ENCODE results near the gene PNPO. TPM values are rescaled to one million over a fixed set of nuclear protein-coding genes. Genes with fewer than 3 reads are reported as not detected.
A peak's percentile ranks its signal among the peaks of the same experiment; 100 is the strongest.

PNPO gene
- total and polyA plus RNA-seq, 2 of the 13 experiments (the other 11 are each of a cell fraction or from before 2014, with no cell fraction given) = 47.9 to 63.3 TPM

- peak; percentile 82; the same call in 1 of the 2 replicates for TF ChIP-seq SAP130 (CRISPR knock-in tag; IDR thresholded peaks at IDR 0.05; ENCODE audit: low read depth)
- no peak for TF ChIP-seq ZNF20 (CRISPR knock-in tag; IDR thresholded peaks at IDR 0.05)
- TF ChIP-seq POLR2AphosphoS5 (IDR thresholded peaks at IDR 0.05; ENCODE audit: low read depth, low read length) = peak; percentile 71
- no peak; the same call in 1 of the 2 replicates for TF ChIP-seq JDP2 (CRISPR knock-in tag; IDR thresholded peaks at IDR 0.05; ENCODE audit: borderline replicate concordance)
- no peak; the same call in none of the 2 replicates for TF ChIP-seq ZNF333 (CRISPR knock-in tag; IDR thresholded peaks at IDR 0.05; ENCODE audit: borderline replicate concordance)
- no peak; the same call in 1 of the 2 replicates for TF ChIP-seq SNAPC5 (CRISPR knock-in tag; IDR thresholded peaks at IDR 0.05; ENCODE audit: borderline replicate concordance)
- no peak for TF ChIP-seq ZNF883 (CRISPR knock-in tag; IDR thresholded peaks at IDR 0.05; ENCODE audit: not compliant biosample characterization)
- TF ChIP-seq, protein P1, sequence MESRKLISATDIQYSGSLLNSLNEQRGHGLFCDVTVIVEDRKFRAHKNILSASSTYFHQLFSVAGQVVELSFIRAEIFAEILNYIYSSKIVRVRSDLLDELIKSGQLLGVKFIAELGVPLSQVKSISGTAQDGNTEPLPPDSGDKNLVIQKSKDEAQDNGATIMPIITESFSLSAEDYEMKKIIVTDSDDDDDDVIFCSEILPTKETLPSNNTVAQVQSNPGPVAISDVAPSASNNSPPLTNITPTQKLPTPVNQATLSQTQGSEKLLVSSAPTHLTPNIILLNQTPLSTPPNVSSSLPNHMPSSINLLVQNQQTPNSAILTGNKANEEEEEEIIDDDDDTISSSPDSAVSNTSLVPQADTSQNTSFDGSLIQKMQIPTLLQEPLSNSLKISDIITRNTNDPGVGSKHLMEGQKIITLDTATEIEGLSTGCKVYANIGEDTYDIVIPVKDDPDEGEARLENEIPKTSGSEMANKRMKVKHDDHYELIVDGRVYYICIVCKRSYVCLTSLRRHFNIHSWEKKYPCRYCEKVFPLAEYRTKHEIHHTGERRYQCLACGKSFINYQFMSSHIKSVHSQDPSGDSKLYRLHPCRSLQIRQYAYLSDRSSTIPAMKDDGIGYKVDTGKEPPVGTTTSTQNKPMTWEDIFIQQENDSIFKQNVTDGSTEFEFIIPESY (CRISPR knock-in tag; IDR thresholded peaks at IDR 0.05) = no peak
- TF ChIP-seq ZBTB10 (CRISPR knock-in tag; IDR thresholded peaks at IDR 0.05; ENCODE audit: borderline replicate concordance) = 0 out of 2 replicates have a peak, but pooled peaks have one; percentile 48
- peak; percentile 80 for TF ChIP-seq TAF15 (IDR thresholded peaks at IDR 0.05; ENCODE audit: low read depth, low read length, poor library complexity, severe bottlenecking)
- TF ChIP-seq ZNF740 (CRISPR knock-in tag; IDR thresholded peaks at IDR 0.05) = 0 out of 2 replicates have a peak, but pooled peaks have one; percentile 41
- peak; percentile 16; the same call in 1 of the 2 replicates for TF ChIP-seq ZNF543 (CRISPR knock-in tag; IDR thresholded peaks at IDR 0.05)
- no peak for TF ChIP-seq USF2 (IDR thresholded peaks at IDR 0.05; ENCODE audit: low read depth, low read length)
- TF ChIP-seq USF2 (CRISPR knock-in tag; IDR thresholded peaks at IDR 0.05; ENCODE audit: borderline replicate concordance) = no peak
- TF ChIP-seq RBFOX2 (IDR thresholded peaks at IDR 0.05; ENCODE audit: low read depth, low read length) = peak; percentile 96
- peak; percentile 11; the same call in 1 of the 2 replicates for TF ChIP-seq SIN3B (IDR thresholded peaks at IDR 0.05; ENCODE audit: low read length)
- TF ChIP-seq HDAC2 (CRISPR knock-in tag; IDR thresholded peaks at IDR 0.05) = peak; percentile 5; the same call in 1 of the 2 replicates
- no peak for TF ChIP-seq MYNN (CRISPR knock-in tag; IDR thresholded peaks at IDR 0.05; ENCODE audit: low read depth)
- TF ChIP-seq, protein P2, sequence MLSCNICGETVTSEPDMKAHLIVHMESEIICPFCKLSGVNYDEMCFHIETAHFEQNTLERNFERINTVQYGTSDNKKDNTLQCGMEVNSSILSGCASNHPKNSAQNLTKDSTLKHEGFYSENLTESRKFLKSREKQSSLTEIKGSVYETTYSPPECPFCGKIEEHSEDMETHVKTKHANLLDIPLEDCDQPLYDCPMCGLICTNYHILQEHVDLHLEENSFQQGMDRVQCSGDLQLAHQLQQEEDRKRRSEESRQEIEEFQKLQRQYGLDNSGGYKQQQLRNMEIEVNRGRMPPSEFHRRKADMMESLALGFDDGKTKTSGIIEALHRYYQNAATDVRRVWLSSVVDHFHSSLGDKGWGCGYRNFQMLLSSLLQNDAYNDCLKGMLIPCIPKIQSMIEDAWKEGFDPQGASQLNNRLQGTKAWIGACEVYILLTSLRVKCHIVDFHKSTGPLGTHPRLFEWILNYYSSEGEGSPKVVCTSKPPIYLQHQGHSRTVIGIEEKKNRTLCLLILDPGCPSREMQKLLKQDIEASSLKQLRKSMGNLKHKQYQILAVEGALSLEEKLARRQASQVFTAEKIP (CRISPR knock-in tag; IDR thresholded peaks at IDR 0.05; ENCODE audit: borderline replicate concordance) = no peak
Observed at GRCh38 chr17:47895856-47896671, 45.3 kb upstream of the PNPO start, which contains the start of gene SP2 (continued).
